ENCODE data around the gene LIME1. TPM values are rescaled to one million over a fixed set of nuclear protein-coding genes. Genes with fewer than 3 reads are reported as not detected.

LIME1 gene
- polyA plus RNA-seq, 4 donors, result 4.6 to 13.6 (median 7.3) TPM

GRCh38 chr20:63736893-63737694 is 630 bp downstream of the LIME1 start:
- no peak for DNase-seq (ENCODE audit: low read depth in 4 of 4, low spot score in 3 of 4)

GRCh38 chr20:63737695-63737944 is 1.2 kb downstream of the LIME1 start:
- DNase-seq (ENCODE audit: low read depth in 4 of 4, low spot score in 3 of 4), result no peak

- DNase-seq (ENCODE audit: low read depth in 4 of 4, low spot score in 3 of 4), result no peak
Observed at GRCh38 chr20:63737945-63738686, 1.7 kb downstream of the LIME1 start.

- DNase-seq (ENCODE audit: low read depth in 4 of 4, low spot score in 3 of 4), result peak in 1 of 4 donors; percentile 23
Observed at GRCh38 chr20:63738687-63739129, 2.2 kb downstream of the LIME1 start.

- peak; percentile 51 to 76 (median 72) for DNase-seq (ENCODE audit: low read depth in 4 of 4, low spot score in 3 of 4)
Observed at GRCh38 chr20:63739130-63740069, 2.9 kb downstream of the LIME1 start, which contains the start of gene SLC2A4RG. Gene SLC2A4RG (plus strand): TSS chr20:63739776. CDS start chr20:63739913, 137 bp downstream.

- peak in 2 of 4 donors; percentile 18 to 26 for DNase-seq (ENCODE audit: low read depth in 4 of 4, low spot score in 3 of 4)
Observed at GRCh38 chr20:63740070-63740626, 3.7 kb downstream of the LIME1 start.

- DNase-seq (ENCODE audit: low read depth in 4 of 4, low spot score in 3 of 4), result peak; percentile 72 to 80 (median 74)
Observed at GRCh38 chr20:63740627-63741353, 4.3 kb downstream of the LIME1 start.

- DNase-seq (ENCODE audit: low read depth in 4 of 4, low spot score in 3 of 4), result no peak
Observed at GRCh38 chr20:63741354-63741675, 4.9 kb downstream of the LIME1 start.

GRCh38 chr20:63741676-63742380 is 5.4 kb downstream of the LIME1 start:
- DNase-seq (ENCODE audit: low read depth in 4 of 4, low spot score in 3 of 4), result no peak

- no peak for DNase-seq (ENCODE audit: low read depth in 4 of 4, low spot score in 3 of 4)
Observed at GRCh38 chr20:63742381-63743024, 6.0 kb downstream of the LIME1 start.

- DNase-seq (ENCODE audit: low read depth in 4 of 4, low spot score in 3 of 4), result no peak
Observed at GRCh38 chr20:63743210-63743970, 6.9 kb downstream of the LIME1 start.

- DNase-seq (ENCODE audit: low read depth in 4 of 4, low spot score in 3 of 4), result no peak
Observed at GRCh38 chr20:63744158-63744557, 7.7 kb downstream of the LIME1 start.

GRCh38 chr20:63744574-63745423 is 8.3 kb downstream of the LIME1 start:
- no peak for DNase-seq (ENCODE audit: low read depth in 4 of 4, low spot score in 3 of 4)

GRCh38 chr20:63745424-63745805 is 9.0 kb downstream of the LIME1 start:
- no peak for DNase-seq (ENCODE audit: low read depth in 4 of 4, low spot score in 3 of 4)

- DNase-seq (ENCODE audit: low read depth in 4 of 4, low spot score in 3 of 4), result no peak
Observed at GRCh38 chr20:63745961-63746731, 9.7 kb downstream of the LIME1 start.

GRCh38 chr20:63746751-63747315 is 10.4 kb downstream of the LIME1 start:
- no peak for DNase-seq (ENCODE audit: low read depth in 4 of 4, low spot score in 3 of 4)

Measured in right renal pelvis (tissue), 4 donors.